Activated gamma-delta T cell treated with anti-CD3 and anti-CD28 coated beads, Interleukin-2, amount 50 U/mL, for 16 hours (primary cell): ENCODE data around the gene RBM17.
"Not testable (repeated sequence)": the region's sequence is repeated elsewhere in the genome, so short reads cannot be mapped to it uniquely, and the experiment has no call there.

Experiments used
- DNase-seq: peaks from one replicate; pipeline ENCODE4 v3.0.0-alpha.2; 2020; ENCODE audit warnings: low read depth

RBM17 gene

DNA sequence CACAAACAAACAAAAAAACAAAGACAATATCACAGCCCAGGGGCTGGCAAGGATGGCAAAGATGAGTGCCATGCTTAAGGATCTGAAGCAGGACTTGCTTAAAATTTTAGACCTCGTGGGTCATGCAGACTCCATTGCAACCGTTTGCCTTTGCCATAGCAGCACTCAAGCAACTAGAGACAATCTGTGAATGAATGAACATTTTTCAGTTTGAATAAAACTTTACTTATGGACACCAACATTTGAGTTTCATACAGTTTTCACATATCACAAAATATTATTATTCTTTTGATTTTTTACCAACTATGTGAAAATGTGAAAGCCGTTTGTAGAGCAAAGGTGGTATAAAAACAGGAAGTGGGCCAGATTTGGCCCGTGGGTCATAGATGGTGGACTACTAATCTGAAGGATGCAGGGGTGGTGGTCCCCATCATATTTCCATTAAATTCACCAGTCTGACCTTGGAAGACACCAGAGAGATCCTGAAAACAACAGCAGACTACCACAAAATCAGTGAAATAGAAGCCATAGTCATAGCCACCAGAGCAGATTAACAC, 8.3 kb upstream of the RBM17 start:
- DNase-seq: no peak

DNA sequence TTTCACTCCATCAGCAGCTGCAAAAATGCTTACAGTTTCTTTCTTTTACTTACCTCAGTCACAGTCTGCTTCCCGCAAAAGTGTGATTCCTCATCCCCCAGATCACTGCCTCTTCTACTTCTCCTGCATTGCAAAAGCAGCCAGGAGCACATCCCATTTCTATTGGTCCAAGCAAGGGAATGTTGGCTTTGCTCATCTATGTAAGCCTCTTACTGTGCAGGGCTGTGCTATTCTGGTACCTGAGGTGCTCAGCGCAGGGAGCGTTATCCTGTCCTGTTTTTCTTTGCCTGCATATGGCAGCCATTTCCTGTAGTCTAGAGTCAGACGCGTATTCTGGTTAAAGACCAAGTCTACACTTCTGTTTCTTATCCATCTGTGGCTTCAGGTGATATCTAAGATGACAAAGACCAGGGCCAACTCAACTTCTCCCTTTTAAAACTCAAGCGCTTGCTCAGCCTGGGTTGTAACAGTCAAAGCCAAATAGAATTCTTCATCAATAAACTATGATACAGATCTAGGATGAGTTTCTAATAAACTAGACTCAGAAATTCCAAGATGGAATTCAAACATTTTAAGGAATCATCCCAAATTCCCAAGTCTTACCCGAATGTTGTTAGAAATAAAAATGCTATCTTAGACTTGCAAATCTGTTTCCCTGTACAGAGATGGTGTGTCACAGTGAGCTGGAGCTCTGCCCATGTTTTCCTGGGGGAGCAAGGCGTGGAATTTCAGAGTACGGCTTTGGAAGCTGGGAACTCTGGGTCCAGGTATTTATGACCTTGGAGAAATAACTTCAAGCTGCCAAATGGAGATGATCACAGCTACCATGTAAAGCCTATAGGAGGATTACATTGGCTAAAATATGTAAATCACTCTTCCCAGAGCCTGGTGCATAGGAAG, 6.1 kb upstream of the RBM17 start:
- DNase-seq: no peak

- DNase-seq: no peak
Measured at GRCh38 chr10:6083523-6084475, 5.0 kb upstream of the RBM17 start.

DNA sequence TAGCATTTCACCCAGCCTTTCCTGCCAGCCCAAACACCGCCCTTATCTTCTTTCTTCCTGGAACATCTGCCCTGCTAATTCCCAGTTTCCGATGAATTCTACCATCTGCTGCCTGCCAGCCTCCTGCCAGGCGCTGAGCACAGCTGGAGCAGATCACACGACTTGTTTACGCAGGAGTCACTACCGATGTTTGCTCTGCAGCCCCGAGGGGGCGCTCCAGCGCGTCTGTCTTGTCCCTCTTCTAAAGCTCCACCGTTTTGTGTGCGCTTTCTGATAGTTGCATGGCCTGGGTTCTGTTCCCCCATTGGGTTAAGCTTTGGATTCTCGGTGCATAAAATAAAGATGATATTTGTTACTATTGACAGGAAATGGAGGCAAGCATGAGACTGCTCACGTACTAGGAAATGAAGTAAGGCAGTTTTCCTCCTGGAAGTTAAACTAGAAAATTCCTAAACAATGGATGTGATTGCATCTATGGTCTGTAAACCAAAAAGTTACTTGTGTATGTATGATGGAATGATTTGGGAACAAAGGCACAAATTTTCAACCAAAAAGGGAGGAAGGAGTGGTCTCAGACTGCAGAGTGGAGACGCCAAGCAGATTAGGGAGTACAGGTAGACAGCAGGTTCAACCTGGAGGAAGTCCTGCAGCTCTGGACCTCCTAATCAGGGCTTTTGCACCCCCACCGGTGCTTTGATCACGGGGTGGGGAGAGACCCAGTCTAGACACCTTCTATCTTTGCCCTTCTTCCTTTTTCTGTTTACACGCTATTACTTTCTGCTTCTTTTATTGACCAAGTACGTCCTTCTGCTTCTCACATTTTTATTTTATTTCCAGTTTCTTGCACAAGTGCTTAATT, 2.2 kb upstream of the RBM17 start:
- peak; percentile 80 for DNase-seq

DNA sequence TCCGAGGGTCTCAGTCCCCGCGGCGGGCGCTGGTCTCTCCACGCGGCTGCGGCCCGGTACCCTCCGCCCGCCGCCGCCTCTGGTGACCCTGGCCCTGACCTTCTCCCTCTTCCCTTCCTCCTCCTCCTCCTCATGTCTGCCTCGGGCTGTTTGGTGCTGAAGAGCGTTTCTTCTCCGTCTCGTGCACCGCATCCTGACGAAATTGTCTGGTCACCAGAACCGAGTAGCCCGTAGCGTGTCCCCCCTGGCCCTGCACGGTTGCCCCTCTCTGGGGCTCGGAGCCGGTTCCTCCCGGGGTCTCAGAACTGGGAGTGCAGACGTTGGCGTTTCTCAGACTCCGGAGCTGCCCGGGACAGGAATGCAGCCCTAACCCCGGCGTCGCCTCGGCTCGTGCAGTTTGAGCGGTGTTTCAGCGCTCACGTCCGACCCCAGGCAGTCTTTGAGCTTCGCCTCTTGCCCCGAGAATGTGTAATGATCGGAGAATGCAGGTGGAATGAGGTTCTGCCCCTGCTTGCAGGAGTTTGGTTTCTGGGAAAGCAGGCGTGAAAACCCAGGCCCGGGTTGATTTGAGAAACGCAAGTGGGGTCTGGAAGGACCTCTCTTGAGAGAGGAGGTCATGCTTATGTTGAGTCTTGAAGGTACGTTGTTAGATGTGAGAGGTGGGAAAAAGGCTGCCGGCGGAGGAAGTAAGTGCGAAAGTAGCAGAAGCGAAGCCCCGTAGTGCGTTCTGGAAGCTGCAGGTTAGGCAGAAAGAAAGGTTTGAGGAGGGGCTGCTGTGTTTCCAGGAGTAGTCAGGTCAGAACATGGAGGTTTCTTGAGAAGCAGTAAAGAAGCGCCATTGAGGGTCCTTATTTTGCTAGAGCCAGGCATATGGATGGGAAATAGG, 743 bp downstream of the RBM17 start:
- no peak for DNase-seq

DNA sequence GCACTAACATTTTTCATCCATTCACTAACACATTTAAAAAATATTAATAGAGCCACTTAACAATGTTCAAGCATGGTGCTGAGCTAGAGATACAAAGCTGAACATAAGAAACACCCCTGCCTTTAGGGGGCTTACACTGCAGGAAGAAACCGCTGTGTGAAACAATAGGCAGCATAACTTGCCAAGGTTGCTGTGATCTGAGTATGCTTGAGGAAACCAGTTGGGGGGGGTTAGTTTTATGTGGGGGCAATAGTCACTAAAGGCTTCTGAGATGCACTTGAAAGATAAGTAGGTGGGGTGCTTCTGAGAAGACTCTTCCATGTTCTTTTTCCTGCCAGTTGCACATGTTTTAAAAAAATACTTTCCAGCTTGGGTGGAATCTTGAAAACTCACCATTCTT, 2.8 kb downstream of the RBM17 start:
- DNase-seq: no peak

- DNase-seq: no peak
Measured at GRCh38 chr10:6092731-6093130, 3.9 kb downstream of the RBM17 start.

DNA sequence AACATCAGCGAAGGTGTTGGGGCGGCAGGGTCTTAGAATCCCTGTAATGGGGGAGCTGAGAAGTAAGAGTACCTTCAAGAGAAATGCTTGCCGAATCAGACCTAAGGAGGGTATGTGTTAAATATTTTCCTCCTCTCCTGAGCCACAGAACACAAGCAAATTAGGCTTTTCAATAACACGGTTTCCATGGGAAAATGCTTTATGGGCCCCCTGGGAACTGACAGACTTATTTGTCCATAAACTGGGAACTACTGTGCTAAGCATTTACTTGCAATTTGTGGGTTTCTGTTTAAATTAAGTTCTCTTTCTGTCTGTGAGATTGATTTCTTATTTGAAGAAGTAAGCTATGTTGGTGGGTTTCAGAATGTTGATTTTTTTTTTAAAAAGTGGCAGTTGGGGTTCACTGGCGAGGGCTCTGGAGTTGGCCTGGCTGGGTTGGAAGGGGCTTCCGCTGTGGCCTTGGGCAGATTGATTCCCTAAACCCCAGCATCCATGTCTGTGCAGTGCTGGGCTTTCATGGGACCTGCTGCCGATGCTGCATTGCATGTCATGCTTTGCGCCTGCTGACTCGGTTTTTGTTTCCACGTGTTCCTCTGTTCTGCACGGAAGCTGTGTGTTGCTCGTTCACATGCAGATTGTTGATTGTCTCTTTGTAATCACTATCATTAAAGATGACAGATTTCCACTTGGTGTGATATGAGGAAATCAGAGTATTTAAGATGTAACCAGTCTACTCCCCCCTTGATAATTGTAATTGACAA, 7.2 kb downstream of the RBM17 start:
- DNase-seq: no peak

DNA sequence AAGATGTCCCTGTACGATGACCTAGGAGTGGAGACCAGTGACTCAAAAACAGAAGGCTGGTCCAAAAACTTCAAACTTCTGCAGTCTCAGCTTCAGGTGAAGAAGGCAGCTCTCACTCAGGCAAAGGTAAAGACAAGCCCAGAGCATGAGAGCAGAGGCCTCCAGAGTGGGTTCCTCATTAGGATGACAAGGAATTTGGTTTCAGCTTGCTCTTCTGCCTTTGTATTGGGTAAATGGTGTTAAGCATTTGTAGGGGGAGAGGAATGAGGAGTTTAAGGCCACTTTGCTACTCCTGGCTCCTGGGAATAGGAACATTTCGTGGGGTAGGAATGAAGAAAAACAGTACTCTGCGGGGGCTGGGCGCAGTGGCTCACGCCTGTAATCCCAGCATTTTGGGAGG, 8.2 kb downstream of the RBM17 start:
- DNase-seq: no peak

- no peak for DNase-seq
Measured at GRCh38 chr10:6098156-6098555, 9.3 kb downstream of the RBM17 start.

DNA sequence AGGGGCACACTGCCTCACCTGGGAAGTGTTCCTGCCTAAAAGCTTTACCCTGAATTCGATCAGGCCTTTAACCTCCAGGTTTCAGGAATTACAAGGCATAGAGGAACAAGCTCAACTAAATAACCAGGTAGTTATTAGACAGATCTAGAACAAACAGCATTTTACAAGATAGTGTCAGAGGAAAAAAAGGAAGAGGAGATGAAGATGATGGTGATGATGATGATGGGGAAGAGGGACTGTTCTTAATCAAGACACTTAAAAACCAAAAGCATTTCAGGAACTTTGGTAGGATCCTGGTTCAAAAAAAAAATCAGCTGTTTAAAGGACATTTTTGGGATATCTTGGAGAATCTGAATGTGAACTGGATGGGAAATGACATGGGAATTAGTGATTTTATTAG, 11.5 kb downstream of the RBM17 start:
- no peak for DNase-seq

DNA sequence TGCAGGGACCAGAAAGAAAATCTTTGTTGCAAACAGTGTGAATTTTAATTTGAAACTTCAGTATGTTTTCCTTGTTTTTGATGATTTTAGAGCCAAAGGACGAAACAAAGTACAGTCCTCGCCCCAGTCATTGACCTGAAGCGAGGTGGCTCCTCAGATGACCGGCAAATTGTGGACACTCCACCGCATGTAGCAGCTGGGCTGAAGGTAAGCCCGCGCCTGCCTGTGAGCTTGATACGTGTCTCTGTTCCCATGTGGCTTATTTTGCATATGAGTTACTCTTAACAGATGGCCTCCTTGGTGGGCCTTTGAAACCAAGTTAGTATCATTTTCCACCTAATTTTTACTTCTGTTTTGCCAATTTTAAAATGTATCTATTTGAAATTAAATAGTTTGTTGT, 12.3 kb downstream of the RBM17 start:
- DNase-seq: no peak

DNA sequence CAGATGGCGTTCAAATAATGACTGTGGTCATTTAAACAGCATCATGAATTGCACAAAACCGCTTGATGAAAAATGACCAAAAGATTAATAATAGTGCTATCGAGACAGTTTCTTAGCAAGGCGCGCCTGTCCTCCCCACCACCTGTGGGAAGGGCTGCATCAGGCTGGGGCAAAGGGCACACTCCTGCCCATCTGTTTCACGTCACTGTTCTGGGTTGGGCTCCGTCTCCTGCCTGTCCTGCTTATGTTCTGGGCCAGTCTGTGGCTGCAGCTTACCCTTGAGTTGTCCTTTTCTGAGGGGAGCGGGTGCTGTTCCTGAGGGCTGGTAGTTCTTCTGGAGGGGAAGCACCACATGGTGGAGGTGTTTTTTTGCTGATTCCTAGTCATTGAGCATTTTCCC, 13.3 kb downstream of the RBM17 start:
- no peak for DNase-seq

DNA sequence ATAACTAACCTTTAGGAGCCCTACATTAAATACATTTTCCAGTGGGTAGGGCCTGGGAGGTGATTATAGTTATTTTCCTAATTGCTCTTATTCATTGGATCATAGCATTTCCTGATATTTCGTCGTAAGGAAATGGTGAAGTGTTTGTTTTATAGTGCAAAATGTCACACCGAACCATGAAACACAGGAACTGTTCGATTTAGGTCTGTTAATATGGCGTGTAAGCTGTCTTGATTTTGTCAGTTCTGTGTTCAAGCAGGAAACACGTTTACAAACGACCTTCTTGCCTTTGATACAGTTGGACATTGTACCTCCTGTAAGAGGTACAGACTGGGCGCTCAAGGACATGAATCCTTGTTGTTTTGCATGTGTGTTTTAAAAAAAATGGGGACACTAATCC, 14.8 kb downstream of the RBM17 start:
- DNase-seq: no peak

DNA sequence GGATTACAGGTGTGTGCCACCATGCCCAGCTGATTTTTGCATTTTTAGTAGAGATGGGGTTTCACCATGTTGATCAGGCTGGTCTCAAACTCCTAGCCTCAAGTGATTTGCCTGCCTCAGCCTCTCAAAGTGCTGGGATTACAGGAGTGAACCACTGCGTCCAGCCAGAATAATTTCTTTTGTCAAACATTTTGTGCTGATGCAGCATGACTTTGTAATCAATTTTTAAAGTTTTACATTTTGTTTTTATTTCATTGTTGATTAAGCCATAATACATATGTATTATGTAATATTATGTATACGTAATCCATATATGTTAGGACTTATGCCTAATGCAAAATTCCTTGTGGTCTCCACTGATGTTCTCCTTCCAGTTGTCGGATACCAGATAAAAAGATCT, 18.8 kb downstream of the RBM17 start:
- not testable (repeated sequence) for DNase-seq

- DNase-seq: no peak
Measured at GRCh38 chr10:6108072-6108471, 19.2 kb downstream of the RBM17 start.

DNA sequence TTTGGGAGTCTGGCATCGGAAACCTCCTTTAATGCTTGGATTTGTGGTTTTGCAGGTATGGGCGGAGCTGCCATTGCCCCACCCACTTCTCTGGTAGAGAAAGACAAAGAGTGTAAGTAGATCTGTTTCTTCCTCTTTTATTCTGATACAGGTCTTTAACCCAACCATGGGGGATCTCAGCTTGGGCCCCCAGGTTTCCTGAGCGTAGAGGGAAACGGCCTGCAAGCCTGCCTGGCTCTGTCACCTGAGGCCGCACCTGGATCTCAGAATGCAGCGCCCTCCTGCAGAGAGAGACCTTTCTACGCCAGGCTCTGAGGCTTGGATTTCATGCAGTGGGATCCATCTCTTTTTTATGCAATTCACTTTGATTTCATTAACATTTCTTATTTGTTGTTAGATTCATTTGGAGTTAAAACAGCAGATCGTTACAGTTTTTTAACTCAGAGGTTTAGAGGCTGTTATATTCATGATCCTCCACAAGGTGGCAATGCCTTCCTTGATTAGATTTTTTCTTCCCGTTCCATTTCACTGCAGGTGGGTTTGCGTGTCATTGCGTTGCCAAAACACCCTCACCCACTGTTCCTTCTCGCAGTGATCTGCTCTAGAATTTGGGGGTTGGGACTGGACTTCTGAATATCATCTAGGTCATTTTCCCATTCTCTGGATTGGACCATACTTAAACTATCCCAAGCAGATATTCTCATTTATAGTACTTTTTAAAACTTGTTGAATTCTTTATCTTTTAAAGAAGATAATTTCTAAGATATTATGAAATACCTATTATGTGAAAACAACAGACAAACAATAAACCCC, 20.0 kb downstream of the RBM17 start:
- peak; percentile 10 for DNase-seq

- DNase-seq: no peak
Measured at GRCh38 chr10:6109444-6109775, 20.6 kb downstream of the RBM17 start.

- no peak for DNase-seq
Measured at GRCh38 chr10:6110136-6110535, 21.3 kb downstream of the RBM17 start.
